ENCODE measurements around the gene ADCY7. TPM values are rescaled to one million over a fixed set of nuclear protein-coding genes. Genes with fewer than 3 reads are reported as not detected.

The ADCY7 gene
- total RNA-seq, 4 donors from 2014 or later: 4.6 to 44.9 (median 14.1) TPM

- H3K27me3 ChIP-seq: no peaks in the 10 kb centered on the region
- in situ Hi-C loops (cut with MboI; ENCODE audit: low pct_ligation_motif_present in 1 of 4, low pct_unique_long_range_greater_than_20kb in 1 of 4, low sequenced_read_pairs in 3 of 4): no loop called here
- intact Hi-C loops (cut with DNase I; ENCODE audit: low total_unique reads): no loop called here
- no peaks in the 10 kb centered on the region for H3K36me3 ChIP-seq
- no peak overlapping the region for H3K4me3 ChIP-seq
- H3K9me3 ChIP-seq: no peaks in the 10 kb centered on the region
- 91% methylated on average over 2 of the region's 2 CpGs; no CpG with 5 or more reads in 1 of the 2 donors for WGBS, 2 donors (ENCODE audit: low coverage in 1 of 2)
- H3K4me1 ChIP-seq: peaks cover 0 to 19% (median 3%) of the 10 kb centered on the region in 4 donors
- DNase-seq: no peak
- peak overlapping the region in 2 of 4 donors; percentile 61 to 77 for H3K27ac ChIP-seq
- TF ChIP-seq POLR2AphosphoS5 (IDR thresholded peaks at IDR 0.05): no peak
- TF ChIP-seq POLR2A (IDR thresholded peaks at IDR 0.05): no peak
- no peak for TF ChIP-seq CTCF (IDR thresholded peaks at IDR 0.05)
- no peak for TF ChIP-seq EP300 (IDR thresholded peaks at IDR 0.05; ENCODE audit: low read depth)
Measured at GRCh38 chr16:50273382-50273690, 7.0 kb downstream of the ADCY7 start.

- no peaks in the 10 kb centered on the region for H3K9me3 ChIP-seq
- 52% methylated on average over 13 of the region's 13 CpGs; no CpG with 5 or more reads in 1 of the 2 donors for WGBS, 2 donors (ENCODE audit: low coverage in 1 of 2)
- DNase-seq: peak; percentile 60
Measured at GRCh38 chr16:50273888-50274325, 7.6 kb downstream of the ADCY7 start.

GRCh38 chr16:50274326-50275097 is 8.2 kb downstream of the ADCY7 start:
- Histone ChIP-seq H3K27ac (peak overlapping the region; percentile 61 to 81 (median 79)), H3K4me3 (peak overlapping the region in 3 of 4 donors; percentile 15 to 37 (median 23)), H3K36me3 (no peaks in the 10 kb centered on the region), H3K4me1 (peaks cover 0 to 25% (median 7%) of the 10 kb centered on the region in 4 donors), H3K9me3 (no peaks in the 10 kb centered on the region), H3K27me3 (no peaks in the 10 kb centered on the region)
- intact Hi-C loops (cut with DNase I; ENCODE audit: low total_unique reads): no loop called here
- 70 to 80% methylated on average over 1 to 16 of the region's 18 CpGs for WGBS, 2 donors (ENCODE audit: low coverage in 1 of 2)
- DNase-seq: peak; percentile 49
- TF ChIP-seq CTCF (IDR thresholded peaks at IDR 0.05) (no peak), POLR2A (IDR thresholded peaks at IDR 0.05) (no peak), EP300 (IDR thresholded peaks at IDR 0.05; ENCODE audit: low read depth) (no peak), POLR2AphosphoS5 (IDR thresholded peaks at IDR 0.05) (no peak)
- in situ Hi-C loops (cut with MboI; ENCODE audit: low pct_ligation_motif_present in 1 of 4, low pct_unique_long_range_greater_than_20kb in 1 of 4, low sequenced_read_pairs in 3 of 4): no loop called here

More at GRCh38 chr16:50273888-50274325, 7.6 kb downstream of the ADCY7 start:
- peak overlapping the region in 2 of 4 donors; percentile 23 to 37 for H3K4me3 ChIP-seq
- no peaks in the 10 kb centered on the region for H3K27me3 ChIP-seq
- H3K4me1 ChIP-seq: peaks cover 0 to 19% (median 4%) of the 10 kb centered on the region in 4 donors
- no peak for TF ChIP-seq CTCF (IDR thresholded peaks at IDR 0.05)
- TF ChIP-seq POLR2AphosphoS5 (IDR thresholded peaks at IDR 0.05): no peak
- no peak for TF ChIP-seq POLR2A (IDR thresholded peaks at IDR 0.05)
- no peak for TF ChIP-seq EP300 (IDR thresholded peaks at IDR 0.05; ENCODE audit: low read depth)
- no peaks in the 10 kb centered on the region for H3K36me3 ChIP-seq
- intact Hi-C loops (cut with DNase I; ENCODE audit: low total_unique reads): no loop called here
- peak overlapping the region; percentile 61 to 81 (median 79) for H3K27ac ChIP-seq
- in situ Hi-C loops (cut with MboI; ENCODE audit: low pct_ligation_motif_present in 1 of 4, low pct_unique_long_range_greater_than_20kb in 1 of 4, low sequenced_read_pairs in 3 of 4): no loop called here

DNA sequence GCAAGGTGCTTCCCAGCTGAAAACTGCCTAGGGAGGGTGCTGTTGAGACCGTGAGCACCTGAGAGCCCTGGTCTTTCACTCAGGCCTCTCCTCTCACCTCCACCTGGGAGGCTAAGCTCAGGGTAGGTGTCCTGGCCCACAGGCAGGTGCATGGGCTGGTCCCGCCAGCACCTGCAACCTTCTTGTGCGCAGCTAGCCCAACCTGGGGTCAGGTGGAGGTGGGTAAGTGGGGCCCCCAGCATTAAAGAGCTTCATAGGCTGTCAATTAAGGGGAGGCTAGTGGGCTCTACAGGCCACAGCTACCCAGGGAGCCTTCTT is 8.7 kb downstream of the ADCY7 start:
- H3K27ac ChIP-seq: peak overlapping the region; percentile 61 to 81 (median 79)
- no peaks in the 10 kb centered on the region for H3K27me3 ChIP-seq
- peaks cover 0 to 26% (median 7%) of the 10 kb centered on the region in 4 donors for H3K4me1 ChIP-seq
- DNase-seq: no peak
- in situ Hi-C loops (cut with MboI; ENCODE audit: low pct_ligation_motif_present in 1 of 4, low pct_unique_long_range_greater_than_20kb in 1 of 4, low sequenced_read_pairs in 3 of 4) (no loop called here), intact Hi-C loops (cut with DNase I; ENCODE audit: low total_unique reads) (no loop called here)
- no peaks in the 10 kb centered on the region for H3K36me3 ChIP-seq
- H3K9me3 ChIP-seq: no peaks in the 10 kb centered on the region
- 87% methylated on average over 3 of the region's 3 CpGs; no CpG with 5 or more reads in 1 of the 2 donors for WGBS, 2 donors (ENCODE audit: low coverage in 1 of 2)
- peak overlapping the region in 2 of 4 donors; percentile 23 to 37 for H3K4me3 ChIP-seq
- TF ChIP-seq POLR2A (IDR thresholded peaks at IDR 0.05): no peak
- no peak for TF ChIP-seq EP300 (IDR thresholded peaks at IDR 0.05; ENCODE audit: low read depth)
- TF ChIP-seq POLR2AphosphoS5 (IDR thresholded peaks at IDR 0.05): no peak
- no peak for TF ChIP-seq CTCF (IDR thresholded peaks at IDR 0.05)
